GM19463 (cell line): Measurements from ENCODE around the gene NUCB2.
"Not testable (repeated sequence)": the region's sequence is repeated elsewhere in the genome, so short reads cannot be mapped to it uniquely, and the experiment has no call there.

Experiments used
- ATAC-seq: cut with Tn5 transposase; IDR thresholded peaks from one replicate; pipeline ENCODE4 v1.9.1; 2021; ENCODE audit warnings: mild to moderate bottlenecking, moderate library complexity; ENCODE audit not compliant: unreplicated experiment

The NUCB2 gene

GRCh38 chr11:17276236-17277023 lies at the start of gene NUCB2:
Gene NUCB2 (plus strand): TSS chr11:17276739. CDS start chr11:17295324, 18,585 bp downstream.
- ATAC-seq: peak; percentile 99

DNA sequence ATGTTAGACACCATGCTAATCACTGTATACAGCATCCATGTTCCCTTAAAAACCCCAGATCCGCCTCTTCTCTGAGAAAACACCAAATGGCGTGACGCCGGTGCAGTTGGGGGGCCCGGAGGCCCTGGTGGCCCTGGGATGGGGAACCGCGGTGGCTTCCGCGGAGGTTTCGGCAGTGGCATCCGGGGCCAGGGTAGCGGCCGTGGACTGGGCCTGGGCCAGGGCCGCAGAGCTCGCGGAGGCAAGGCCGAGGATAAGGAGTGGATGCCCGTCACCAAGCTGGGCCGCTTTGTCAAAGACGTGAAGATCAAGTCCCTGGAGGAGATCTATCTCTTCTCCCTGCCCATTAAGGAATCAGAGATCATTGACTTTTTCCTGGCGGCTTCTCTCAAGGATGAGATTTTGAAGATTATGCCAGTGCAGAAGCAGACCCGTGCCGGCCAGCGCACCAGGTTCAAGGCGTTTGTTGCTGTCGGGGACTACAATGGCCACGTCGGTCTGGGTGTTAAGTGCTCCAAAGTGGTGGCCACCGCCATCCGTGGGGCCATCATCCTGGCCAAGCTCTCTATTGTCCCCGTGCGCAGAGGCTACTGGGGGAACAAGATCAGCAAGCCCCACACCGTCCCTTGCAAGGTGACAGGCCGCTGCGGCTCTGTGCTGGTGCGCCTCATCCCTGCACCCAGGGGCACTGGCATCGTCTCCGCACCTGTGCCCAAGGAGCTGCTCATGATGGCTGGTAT lies 48.2 kb upstream of the NUCB2 start:
- ATAC-seq: not testable (repeated sequence)

GRCh38 chr11:17229481-17230152 lies 46.9 kb upstream of the NUCB2 start:
- ATAC-seq: no peak

DNA sequence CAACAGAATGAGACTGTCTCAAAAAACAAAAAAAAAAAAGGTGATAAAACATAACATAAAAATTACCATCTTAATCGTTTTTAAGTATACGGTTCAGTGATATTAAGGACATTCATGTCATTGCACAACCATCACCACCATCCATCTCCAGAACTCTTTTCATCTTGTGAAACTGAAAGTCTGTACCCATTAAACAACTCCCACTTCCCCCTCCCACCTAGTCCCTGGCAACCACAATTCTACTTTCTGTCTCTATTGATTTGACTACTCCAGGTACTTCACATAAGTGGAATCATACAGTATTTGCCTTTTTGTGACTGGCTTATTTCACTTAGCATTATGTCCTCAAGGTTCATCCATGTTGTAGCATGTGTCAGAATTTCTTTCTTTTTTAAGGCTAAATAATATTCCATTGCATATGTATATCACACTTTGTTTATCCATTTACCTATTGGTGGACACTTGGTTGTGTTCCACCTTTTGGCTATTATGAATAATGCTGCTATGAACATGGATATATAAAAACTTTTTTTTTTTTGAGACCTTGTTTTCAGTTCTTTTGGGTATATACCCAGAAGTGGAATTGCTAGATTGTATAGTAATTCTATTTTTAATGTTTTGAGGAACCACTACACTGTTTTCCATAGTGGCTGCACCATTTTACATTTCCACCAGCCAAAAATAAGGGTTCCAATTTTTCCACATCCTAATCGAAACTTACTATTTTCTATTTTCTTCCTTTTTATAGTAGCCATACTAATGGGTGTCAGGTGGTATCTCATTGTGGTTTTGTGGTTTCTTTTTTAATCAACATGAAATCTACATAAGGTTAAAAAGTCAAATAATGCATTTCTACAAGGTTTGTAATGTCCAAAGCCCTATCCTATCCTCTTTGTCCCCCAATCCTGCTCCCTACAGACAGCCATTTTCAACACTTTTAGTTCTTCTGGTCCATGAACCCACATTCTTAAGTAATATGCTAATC lies 45.4 kb upstream of the NUCB2 start:
- ATAC-seq: peak; percentile 94

GRCh38 chr11:17233101-17233500 lies 43.4 kb upstream of the NUCB2 start:
- no peak for ATAC-seq

GRCh38 chr11:17238377-17238776 lies 38.2 kb upstream of the NUCB2 start:
- ATAC-seq: no peak

DNA sequence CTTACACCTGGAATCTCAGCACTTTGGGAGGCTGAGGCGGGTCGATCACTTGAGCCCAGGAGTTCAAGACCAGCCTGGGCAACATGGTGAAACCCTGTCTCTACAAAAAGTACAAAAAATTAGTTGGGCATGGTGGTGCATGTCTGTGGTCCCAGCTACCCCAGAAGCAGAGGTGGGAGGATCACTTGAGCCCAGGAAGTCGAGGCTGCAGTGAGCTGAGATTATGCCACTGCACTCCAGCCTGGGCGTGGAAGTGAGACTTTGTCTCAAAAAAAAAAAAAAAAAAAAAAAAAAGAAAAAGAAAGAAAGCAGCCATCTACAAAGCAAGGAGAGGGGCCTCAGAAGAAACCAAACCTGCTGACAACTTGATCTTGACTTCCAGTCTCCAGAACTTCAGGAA lies 36.6 kb upstream of the NUCB2 start:
- not testable (repeated sequence) for ATAC-seq

DNA sequence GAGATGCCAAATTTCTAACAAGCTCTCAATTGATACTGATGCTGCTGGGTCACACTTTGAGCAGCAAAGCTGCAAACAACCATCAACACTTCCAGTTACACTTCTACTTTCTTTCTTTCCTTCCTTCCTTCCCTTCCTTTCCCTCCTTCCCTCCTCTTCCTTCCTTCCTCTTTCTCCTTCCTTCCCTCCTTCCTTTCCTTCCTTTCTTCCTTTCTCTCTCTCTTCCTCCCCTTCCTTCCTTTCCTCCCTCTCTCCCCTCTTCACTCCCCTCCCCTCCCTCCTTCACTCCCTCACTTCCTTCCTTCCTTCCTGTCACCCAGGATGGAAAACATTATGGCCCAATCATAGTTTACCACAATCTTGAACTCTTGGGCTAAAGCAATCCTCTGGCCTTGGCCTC lies 35.8 kb upstream of the NUCB2 start:
- no peak for ATAC-seq

- ATAC-seq: not testable (repeated sequence)
Observed at GRCh38 chr11:17242954-17243353, 33.6 kb upstream of the NUCB2 start.

GRCh38 chr11:17244046-17244445 lies 32.5 kb upstream of the NUCB2 start:
- peak; percentile 95 for ATAC-seq

DNA sequence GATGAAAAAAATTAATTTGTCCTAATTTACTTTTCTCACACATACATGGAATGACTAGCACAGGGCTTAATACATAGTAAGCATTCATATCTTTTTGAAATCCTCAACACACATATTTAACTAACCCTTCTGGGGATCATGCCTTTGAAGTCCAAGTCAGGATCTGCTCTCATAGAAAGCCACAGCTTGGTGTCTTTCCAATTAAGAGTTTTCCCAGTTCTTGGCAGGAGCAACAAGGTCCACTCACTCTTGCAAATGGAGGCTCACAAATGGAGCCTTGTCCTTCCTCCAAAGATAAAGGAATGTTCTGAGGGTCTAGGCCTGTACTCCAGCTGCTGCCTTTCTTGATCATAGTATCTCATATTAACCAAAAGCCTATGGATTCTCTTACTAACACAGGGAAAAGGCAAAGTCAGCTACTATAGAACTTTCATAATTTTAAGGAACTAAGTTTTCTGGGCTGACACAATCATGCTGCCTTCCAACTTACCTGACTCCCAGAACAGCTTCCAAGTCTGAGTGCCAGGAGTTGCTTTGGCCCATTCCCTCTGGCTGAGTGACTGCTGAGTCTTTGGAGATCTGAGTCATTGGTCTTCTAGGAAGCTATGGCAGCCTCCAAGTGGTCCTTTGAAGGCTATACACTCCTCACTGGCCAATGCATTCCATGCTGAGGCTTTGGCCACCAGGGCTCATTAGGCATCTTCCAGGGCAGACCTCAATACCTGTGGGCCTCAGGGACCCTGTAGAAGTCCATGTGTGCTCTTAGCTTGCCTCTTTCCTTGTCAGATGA lies 25.8 kb upstream of the NUCB2 start:
- ATAC-seq: no peak

- no peak for ATAC-seq
Observed at GRCh38 chr11:17252704-17253103, 23.8 kb upstream of the NUCB2 start.

GRCh38 chr11:17256512-17256911 lies 20.0 kb upstream of the NUCB2 start:
- no peak for ATAC-seq

DNA sequence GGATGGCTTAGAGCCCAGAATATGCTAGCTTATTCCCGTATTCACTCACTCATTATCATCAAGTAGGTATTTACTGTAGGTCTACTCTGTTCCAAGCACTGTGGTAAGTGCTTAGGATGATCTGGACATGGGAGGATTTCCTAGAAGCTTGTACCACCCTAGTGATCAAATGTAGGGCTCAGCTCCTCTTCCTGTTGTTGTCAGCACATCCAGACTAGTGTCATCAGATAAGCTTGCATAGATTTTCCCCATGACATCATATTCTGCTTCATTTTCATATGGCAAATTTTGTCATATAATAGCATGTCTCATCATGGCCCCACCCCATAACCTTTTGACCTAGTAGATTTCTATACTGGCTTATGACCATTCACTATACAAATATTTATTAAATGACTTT lies 19.3 kb upstream of the NUCB2 start:
- no peak for ATAC-seq

- ATAC-seq: no peak
Observed at GRCh38 chr11:17258670-17259069, 17.9 kb upstream of the NUCB2 start.

DNA sequence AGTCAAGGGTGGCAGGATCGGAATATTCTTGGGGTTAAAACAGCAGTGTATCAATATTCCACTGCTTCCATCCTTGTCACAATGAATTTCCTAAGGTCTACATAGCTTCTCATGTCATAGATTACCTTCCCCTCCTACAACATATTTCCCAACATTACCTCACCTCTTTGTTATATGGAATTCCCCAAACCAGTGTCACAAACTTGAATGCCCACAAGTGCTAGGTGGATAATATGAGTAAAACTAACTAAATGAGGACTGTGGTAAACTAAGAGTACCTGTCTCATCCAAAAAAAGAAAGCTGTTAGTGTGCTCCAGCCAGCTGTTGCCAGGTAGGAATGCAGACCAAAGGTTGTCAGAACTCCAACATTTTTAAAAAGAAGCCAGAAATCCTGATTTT lies 17.0 kb upstream of the NUCB2 start:
- ATAC-seq: no peak

GRCh38 chr11:17260020-17260419 lies 16.5 kb upstream of the NUCB2 start:
- no peak for ATAC-seq

GRCh38 chr11:17263769-17264168 lies 12.8 kb upstream of the NUCB2 start:
- ATAC-seq: no peak

DNA sequence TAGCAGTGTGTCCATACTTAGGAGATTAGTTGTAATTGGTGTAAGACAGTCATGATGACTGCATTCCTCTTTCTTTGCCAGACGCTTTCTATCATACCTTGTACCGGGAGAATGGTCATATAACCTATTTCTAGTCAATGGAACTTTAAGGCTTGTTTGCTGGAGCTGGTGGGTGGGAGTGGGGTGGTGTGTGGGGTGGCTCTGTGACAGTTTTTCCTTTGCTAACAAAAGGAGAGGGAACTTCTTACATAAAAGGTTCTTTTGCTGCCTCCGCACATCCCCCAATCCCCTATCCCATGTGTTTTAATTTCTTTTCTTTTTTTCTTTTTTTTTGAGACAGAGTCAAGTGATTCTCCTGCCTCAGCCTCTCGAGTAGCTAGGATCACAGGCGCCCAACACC lies 9.8 kb upstream of the NUCB2 start:
- ATAC-seq: no peak

DNA sequence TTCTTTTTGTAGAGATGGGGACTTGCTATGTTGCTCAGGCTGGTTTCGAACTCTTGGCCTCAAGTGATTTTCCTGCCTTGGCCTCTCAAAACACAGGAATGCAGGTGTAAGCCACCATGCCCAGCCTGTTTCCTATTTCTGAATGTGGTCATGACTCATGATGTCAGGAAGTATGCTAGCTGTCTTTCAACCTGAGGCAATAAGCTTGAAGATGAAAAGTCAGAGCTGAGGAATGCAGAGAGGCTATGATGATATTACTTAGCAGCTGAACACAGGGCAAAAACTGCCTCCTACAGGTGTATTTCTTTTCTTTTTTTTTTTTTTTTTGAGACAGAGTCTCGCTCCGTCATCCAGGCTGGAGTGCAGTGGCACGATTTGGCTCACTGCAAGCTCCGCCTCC lies 9.0 kb upstream of the NUCB2 start:
- no peak for ATAC-seq
